HepG2 (cell line): Measurements from ENCODE around the gene LCMT2. TPM values are rescaled to one million over a fixed set of nuclear protein-coding genes. Genes with fewer than 3 reads are reported as not detected.

Experiments
- CEBPB ChIP-seq: IDR thresholded peaks from 2 replicates; pipeline ENCODE4 v1.6.1; 2011; ENCODE audit warnings: low read depth, low read length, improper control_type of control experiment, borderline replicate concordance
- CENPX ChIP-seq: sonication (generic); formaldehyde crosslinking; IDR thresholded peaks from 2 replicates; pipeline ENCODE4 v1.9.0; 2021; ENCODE audit warnings: mild to moderate bottlenecking, missing genetic modification reagents, moderate library complexity
- CHD4 ChIP-seq: fragments of 200-600 bp; sonication (generic); IDR thresholded peaks from 2 replicates; pipeline ENCODE4 v1.7.0; 2017; ENCODE audit warnings: mild to moderate bottlenecking, low read length, borderline replicate concordance
- FOXO1 ChIP-seq: sonication (generic); formaldehyde crosslinking; IDR thresholded peaks from 2 replicates; pipeline ENCODE4 v1.4.0; 2020; ENCODE audit warnings: missing genetic modification reagents
- HOXD1 ChIP-seq: sonication (generic); formaldehyde crosslinking; IDR thresholded peaks from 2 replicates; pipeline ENCODE4 v1.5.0; 2020; ENCODE audit warnings: missing genetic modification reagents
- IRF1 ChIP-seq: sonication (generic); formaldehyde crosslinking; IDR thresholded peaks from 2 replicates; pipeline ENCODE4 v1.4.0; 2020; ENCODE audit warnings: low read depth, mild to moderate bottlenecking, missing genetic modification reagents
- NBN ChIP-seq: fragments of 450-650 bp; conservative IDR thresholded peaks from 2 replicates; pipeline ENCODE4 v1.6.1; 2017
- NFE2L2 ChIP-seq: fragments of 150-350 bp; IDR thresholded peaks from 2 replicates; pipeline ENCODE4 v1.6.1; 2014; ENCODE audit warnings: low read length
- NPAS2 ChIP-seq: sonication (generic); formaldehyde crosslinking; IDR thresholded peaks from 2 replicates; pipeline ENCODE4 v1.8.0; 2022; ENCODE audit warnings: mild to moderate bottlenecking, missing genetic modification reagents, borderline replicate concordance
- SKIL ChIP-seq: sonication (generic); formaldehyde crosslinking; IDR thresholded peaks from 2 replicates; pipeline ENCODE4 v1.8.0; 2022; ENCODE audit warnings: missing genetic modification reagents, mild to moderate bottlenecking, moderate library complexity, borderline replicate concordance
- TOPORS ChIP-seq: sonication (generic); formaldehyde crosslinking; IDR thresholded peaks from 2 replicates; pipeline ENCODE4 v1.8.0; 2023; ENCODE audit warnings: mild to moderate bottlenecking, missing genetic modification reagents
- TRAFD1 ChIP-seq: sonication (generic); formaldehyde crosslinking; IDR thresholded peaks from 2 replicates; pipeline ENCODE4 v1.5.1; 2020; ENCODE audit warnings: missing genetic modification reagents, mild to moderate bottlenecking, borderline replicate concordance
- ZBTB1 ChIP-seq: sonication (generic); formaldehyde crosslinking; IDR thresholded peaks from 2 replicates; pipeline ENCODE4 v1.4.0; 2020; ENCODE audit warnings: missing genetic modification reagents, borderline replicate concordance
- ZNF263 ChIP-seq: sonication (generic); formaldehyde crosslinking; IDR thresholded peaks from 2 replicates; pipeline ENCODE4 v1.4.0; 2020; ENCODE audit warnings: missing genetic modification reagents
- ZNF672 ChIP-seq: sonication (generic); formaldehyde crosslinking; IDR thresholded peaks from 2 replicates; pipeline ENCODE4 v1.8.1; 2022; ENCODE audit warnings: missing genetic modification reagents
- ZNF878 ChIP-seq: sonication (generic); formaldehyde crosslinking; IDR thresholded peaks from 2 replicates; pipeline ENCODE4 v1.8.1; 2023; ENCODE audit warnings: mild to moderate bottlenecking, missing genetic modification reagents, moderate library complexity
- polyA plus RNA-seq, 8 experiments: library from polyadenylated mRNA; depleted of rRNA in 3 of 8; stranded (reverse) in 7 of 8; unstranded in 1 of 8; fragments of >200 nt; fragmentation: Illumina TruSeq in 4 of 8; extraction: Trizol in 4 of 8; gene quantifications; 2 replicates each; pipeline versions ENCODE4 v1.2.1 to v1.2.3, GENCODE V29; 2011 to 2016; ENCODE audit warnings: low read depth in 4 of 8, missing spikeins in 1 of 8, mixed read lengths in 1 of 8; ENCODE audit not compliant: insufficient read depth in 1 of 8
- total RNA-seq, 5 experiments: library from RNA; depleted of rRNA; stranded (reverse); fragments of >200 nt; fragmentation: Illumina TruSeq; extraction: Trizol; gene quantifications; 2 replicates each; pipeline ENCODE4 v1.2.3, GENCODE V29; 2016; ENCODE audit warnings: low read depth in 1 of 5
- TF ChIP-seq, protein P1 (sequence below): sonication (generic); formaldehyde crosslinking; IDR thresholded peaks from 2 replicates; pipeline ENCODE4 v1.8.0; 2022; ENCODE audit warnings: mild to moderate bottlenecking, missing genetic modification reagents; ENCODE audit not compliant: insufficient replicate concordance
- TF ChIP-seq, protein P2 (sequence below): sonication (generic); formaldehyde crosslinking; IDR thresholded peaks from 2 replicates; pipeline ENCODE4 v1.4.0; 2020; ENCODE audit warnings: mild to moderate bottlenecking, missing genetic modification reagents
- TF ChIP-seq, protein P3 (sequence below): sonication (generic); formaldehyde crosslinking; IDR thresholded peaks from 2 replicates; pipeline ENCODE4 v1.8.1; 2023; ENCODE audit warnings: mild to moderate bottlenecking, missing genetic modification reagents, borderline replicate concordance
- TF ChIP-seq, protein P4 (sequence below): IDR thresholded peaks from 2 replicates; pipeline ENCODE4 v1.6.1; 2016; ENCODE audit warnings: low read depth, borderline replicate concordance

LCMT2 gene
- total and polyA plus RNA-seq, 2 of the 13 experiments (the other 11 are each of a cell fraction or from before 2014, with no cell fraction given): 6.9 to 9.1 TPM

GRCh38 chr15:43329960-43330779, at the start of gene LCMT2 (continued):
- TF ChIP-seq, protein P1, sequence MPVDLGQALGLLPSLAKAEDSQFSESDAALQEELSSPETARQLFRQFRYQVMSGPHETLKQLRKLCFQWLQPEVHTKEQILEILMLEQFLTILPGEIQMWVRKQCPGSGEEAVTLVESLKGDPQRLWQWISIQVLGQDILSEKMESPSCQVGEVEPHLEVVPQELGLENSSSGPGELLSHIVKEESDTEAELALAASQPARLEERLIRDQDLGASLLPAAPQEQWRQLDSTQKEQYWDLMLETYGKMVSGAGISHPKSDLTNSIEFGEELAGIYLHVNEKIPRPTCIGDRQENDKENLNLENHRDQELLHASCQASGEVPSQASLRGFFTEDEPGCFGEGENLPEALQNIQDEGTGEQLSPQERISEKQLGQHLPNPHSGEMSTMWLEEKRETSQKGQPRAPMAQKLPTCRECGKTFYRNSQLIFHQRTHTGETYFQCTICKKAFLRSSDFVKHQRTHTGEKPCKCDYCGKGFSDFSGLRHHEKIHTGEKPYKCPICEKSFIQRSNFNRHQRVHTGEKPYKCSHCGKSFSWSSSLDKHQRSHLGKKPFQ (CRISPR knock-in tag): no peak
- TF ChIP-seq, protein P2, sequence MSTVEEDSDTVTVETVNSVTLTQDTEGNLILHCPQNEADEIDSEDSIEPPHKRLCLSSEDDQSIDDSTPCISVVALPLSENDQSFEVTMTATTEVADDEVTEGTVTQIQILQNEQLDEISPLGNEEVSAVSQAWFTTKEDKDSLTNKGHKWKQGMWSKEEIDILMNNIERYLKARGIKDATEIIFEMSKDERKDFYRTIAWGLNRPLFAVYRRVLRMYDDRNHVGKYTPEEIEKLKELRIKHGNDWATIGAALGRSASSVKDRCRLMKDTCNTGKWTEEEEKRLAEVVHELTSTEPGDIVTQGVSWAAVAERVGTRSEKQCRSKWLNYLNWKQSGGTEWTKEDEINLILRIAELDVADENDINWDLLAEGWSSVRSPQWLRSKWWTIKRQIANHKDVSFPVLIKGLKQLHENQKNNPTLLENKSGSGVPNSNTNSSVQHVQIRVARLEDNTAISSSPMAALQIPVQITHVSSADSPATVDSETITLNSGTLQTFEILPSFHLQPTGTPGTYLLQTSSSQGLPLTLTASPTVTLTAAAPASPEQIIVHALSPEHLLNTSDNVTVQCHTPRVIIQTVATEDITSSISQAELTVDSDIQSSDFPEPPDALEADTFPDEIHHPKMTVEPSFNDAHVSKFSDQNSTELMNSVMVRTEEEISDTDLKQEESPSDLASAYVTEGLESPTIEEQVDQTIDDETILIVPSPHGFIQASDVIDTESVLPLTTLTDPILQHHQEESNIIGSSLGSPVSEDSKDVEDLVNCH (CRISPR knock-in tag): no peak
- TF ChIP-seq ZBTB1 (CRISPR knock-in tag): no peak
- TF ChIP-seq, protein P3, sequence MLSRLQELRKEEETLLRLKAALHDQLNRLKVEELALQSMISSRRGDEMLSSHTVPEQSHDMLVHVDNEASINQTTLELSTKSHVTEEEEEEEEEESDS: no peak
- peak; percentile 18; the same call in 1 of the 2 replicates for TF ChIP-seq ZNF878 (CRISPR knock-in tag)
- TF ChIP-seq SKIL (CRISPR knock-in tag): no peak
- TF ChIP-seq CEBPB: no peak
- TF ChIP-seq HOXD1 (CRISPR knock-in tag): no peak
- peak; percentile 39; the same call in 1 of the 2 replicates for TF ChIP-seq TRAFD1 (CRISPR knock-in tag)
- no peak for TF ChIP-seq IRF1 (CRISPR knock-in tag)
- no peak for TF ChIP-seq ZNF263 (CRISPR knock-in tag)
- TF ChIP-seq NFE2L2: no peak
- TF ChIP-seq CHD4: no peak
- TF ChIP-seq NPAS2: no peak
- TF ChIP-seq FOXO1 (CRISPR knock-in tag): no peak
- TF ChIP-seq TOPORS (CRISPR knock-in tag): no peak
- no peak for TF ChIP-seq ZNF672 (CRISPR knock-in tag)
- TF ChIP-seq, protein P4, sequence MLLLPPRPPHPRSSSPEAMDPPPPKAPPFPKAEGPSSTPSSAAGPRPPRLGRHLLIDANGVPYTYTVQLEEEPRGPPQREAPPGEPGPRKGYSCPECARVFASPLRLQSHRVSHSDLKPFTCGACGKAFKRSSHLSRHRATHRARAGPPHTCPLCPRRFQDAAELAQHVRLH (CRISPR knock-in tag): peak; percentile 25; the same call in 1 of the 2 replicates
- no peak for TF ChIP-seq NBN
- no peak for TF ChIP-seq CENPX (CRISPR knock-in tag)
